Ovary (tissue), 9 donors: ENCODE data around the gene ROR2. TPM values are rescaled to one million over a fixed set of nuclear protein-coding genes. Genes with fewer than 3 reads are reported as not detected.

Source experiments
- DNase-seq, 5 donors: peaks; one replicate each; pipeline ENCODE4 v3.0.0-alpha.2; 2019 to 2020
- H3K27ac ChIP-seq, 2 donors: fragments of 200-600 bp; one replicate each; pipeline versions ENCODE4 v1.5.1 to v1.8.0; 2019 to 2022
- H3K27me3 ChIP-seq: fragments of 200-600 bp; one replicate; pipeline ENCODE4 v1.8.0; 2022
- H3K36me3 ChIP-seq: fragments of 200-600 bp; sonication (generic); one replicate; pipeline ENCODE4 v1.5.1; 2019
- H3K4me1 ChIP-seq: one replicate; pipeline ENCODE4 v1.8.1; 2013; ENCODE audit warnings: mild to moderate bottlenecking, moderate library complexity; ENCODE audit not compliant: insufficient read depth
- H3K4me3 ChIP-seq: fragments of 200-600 bp; sonication (generic); one replicate; pipeline ENCODE4 v1.5.1; 2017
- H3K9me3 ChIP-seq, 2 donors: fragments of 200-600 bp in 1 of 2; sonication (generic) in 1 of 2; one replicate each; pipeline versions ENCODE4 v1.5.1 to v1.8.1; 2013 to 2019; ENCODE audit warnings: mild to moderate bottlenecking in 1 of 2, moderate library complexity in 1 of 2
- CTCF ChIP-seq, 3 donors: fragments of 450-650 bp in 2 of 3; fragments of 200-600 bp in 1 of 3; IDR thresholded peaks; one replicate each; pipeline versions ENCODE4 v1.5.1 to v1.8.0; 2016 to 2022; ENCODE audit warnings: antibody characterized with exemption in 3 of 3, mild to moderate bottlenecking in 1 of 3
- EP300 ChIP-seq: sonication (generic); formaldehyde crosslinking; IDR thresholded peaks from one replicate; pipeline ENCODE4 v1.6.1; 2017; ENCODE audit warnings: antibody characterized with exemption
- POLR2A ChIP-seq: fragments of 450-650 bp; IDR thresholded peaks from one replicate; pipeline ENCODE4 v1.6.1; 2017; ENCODE audit warnings: antibody characterized with exemption, mild to moderate bottlenecking, moderate library complexity
- WGBS, 3 donors: extraction: QIAGEN DNeasy Blood & Tissue Kit in 1 of 3; methylation state at CpG; one replicate each; pipeline versions ENCODE4 v1.1.5 to v1.1.7; 2013 to 2017; 5-methylcytosine and 5-hydroxymethylcytosine counted together
- intact Hi-C, 4 donors: fragments of 100-400 bp; cut with DNase I; formaldehyde crosslinking; loops; one replicate each; pipeline versions ENCODE4 v1.11.0 to v1.15.1; 2022 to 2023
- polyA plus RNA-seq, 2 donors: library from polyadenylated mRNA; stranded (reverse); fragments of 200-250 nt in 1 of 2; fragments of 350-450 nt in 1 of 2; fragmentation: Illumina TruSeq in 1 of 2; extraction: RNeasy Lipid Tissue Mini Kit (QIAGEN cat#74804) in 1 of 2; gene quantifications; one replicate each; pipeline ENCODE4 v1.2.3, GENCODE V29; 2013 to 2014
- total RNA-seq, 7 donors: library from RNA; depleted of rRNA in 2 of 7; stranded (reverse); fragments of >200 nt in 2 of 7; fragmentation: NEBNext Ultra II Directional in 3 of 7; extraction: Animal tissue kit (Norgen Biotek cat#: 25700) in 3 of 7; gene quantifications; one replicate each; pipeline versions ENCODE4 v1.1.0 to v1.2.4, GENCODE V29; 2016 to 2023
- donor health status: DM: no; HTN: no; CAD: no; lungs with moderate emphysema.
- donor health status: DM: no; HTN: no; CAD: no.
- donor health status: Bipolar disorder and iron deficiency.
- donor health status: DM: yes; HTN: yes; CAD: no.
- donor health status: DM: no; HTN: no; CAD: no.
- donor health status: DM: yes; HTN: yes; CAD: no.

The ROR2 gene
- total and polyA plus RNA-seq, 9 donors, result 11.4 to 35.5 (median 27.7) TPM

GRCh38 chr9:91775011-91775707 is 174.9 kb downstream of the ROR2 start:
- intact Hi-C loops, result loop anchor here in 2 of 4 donors (2.0 to 10.0 kb wide), 3 partner anchors 67 to 174 kb away; no protein-coding TSS in a partner anchor
- DNase-seq, result peak; percentile 62 to 80 (median 79)

GRCh38 chr9:91773156-91773555 is 176.9 kb downstream of the ROR2 start:
- no peak overlapping the region for H3K4me3 ChIP-seq
- no peaks in the 10 kb centered on the region for H3K27me3 ChIP-seq
- H3K27ac ChIP-seq, result no peak overlapping the region
- peaks cover 3% of the 10 kb centered on the region for H3K4me1 ChIP-seq
- TF ChIP-seq CTCF (IDR thresholded peaks at IDR 0.05) (no peak), POLR2A (no peak), EP300 (no peak)
- DNase-seq, result no peak
- 64 to 84% (median 68%) methylated on average over 14 of the region's 14 CpGs for WGBS, 3 donors
- H3K9me3 ChIP-seq, result no peaks in the 10 kb centered on the region
- intact Hi-C loops, result loop anchor here in 3 of 4 donors (5.0 to 10.0 kb wide), 3 partner anchors 172 to 179 kb away; partner anchors contain the start of gene ROR2 (in 1 of the 3)
- no peaks in the 10 kb centered on the region for H3K36me3 ChIP-seq

More at GRCh38 chr9:91775011-91775707, 174.9 kb downstream of the ROR2 start:
- no peak overlapping the region for H3K4me3 ChIP-seq
- 74 to 84% (median 83%) methylated on average over 9 of the region's 9 CpGs for WGBS, 3 donors
- no peaks in the 10 kb centered on the region for H3K9me3 ChIP-seq
- no peaks in the 10 kb centered on the region for H3K27me3 ChIP-seq
- TF ChIP-seq EP300, result no peak
- peak; percentile 71 to 87 (median 81) for TF ChIP-seq CTCF (IDR thresholded peaks at IDR 0.05)
- TF ChIP-seq POLR2A, result no peak
- no peaks in the 10 kb centered on the region for H3K36me3 ChIP-seq
- H3K4me1 ChIP-seq, result peaks cover 3% of the 10 kb centered on the region
- H3K27ac ChIP-seq, result no peak overlapping the region

GRCh38 chr9:91771864-91772263 is 178.2 kb downstream of the ROR2 start:
- no peak for DNase-seq

GRCh38 chr9:91771027-91771426 is 179.0 kb downstream of the ROR2 start:
- peaks cover 3% of the 10 kb centered on the region for H3K4me1 ChIP-seq
- H3K27me3 ChIP-seq, result no peaks in the 10 kb centered on the region
- H3K36me3 ChIP-seq, result no peaks in the 10 kb centered on the region
- 5 to 17% (median 12%) methylated on average over 8 of the region's 8 CpGs for WGBS, 3 donors
- no peak overlapping the region for H3K27ac ChIP-seq
- no peak overlapping the region for H3K4me3 ChIP-seq
- TF ChIP-seq POLR2A (no peak), CTCF (IDR thresholded peaks at IDR 0.05) (peak; percentile 11 to 42 (median 41)), EP300 (no peak)
- DNase-seq, result peak; percentile 69 to 80 (median 74)
- intact Hi-C loops, result loop anchor here in 3 of 4 donors (5.0 to 10.0 kb wide), 3 partner anchors 174 to 181 kb away; partner anchors contain the start of gene ROR2 (in 1 of the 3)
- no peaks in the 10 kb centered on the region for H3K9me3 ChIP-seq

More at GRCh38 chr9:91771864-91772263, 178.2 kb downstream of the ROR2 start:
- TF ChIP-seq EP300 (no peak), POLR2A (no peak), CTCF (IDR thresholded peaks at IDR 0.05) (no peak)
- H3K4me1 ChIP-seq, result peaks cover 3% of the 10 kb centered on the region
- no peaks in the 10 kb centered on the region for H3K36me3 ChIP-seq
- H3K9me3 ChIP-seq, result no peaks in the 10 kb centered on the region
- no peak overlapping the region for H3K27ac ChIP-seq
- H3K4me3 ChIP-seq, result no peak overlapping the region
- 55 to 70% (median 70%) methylated on average over 4 of the region's 4 CpGs for WGBS, 3 donors
- intact Hi-C loops, result loop anchor here in 3 of 4 donors (5.0 to 10.0 kb wide), 3 partner anchors 173 to 180 kb away; partner anchors contain the start of gene ROR2 (in 1 of the 3)
- no peaks in the 10 kb centered on the region for H3K27me3 ChIP-seq
